Natural killer cell (primary cell): ENCODE results near the gene ZNF503. TPM values are rescaled to one million over a fixed set of nuclear protein-coding genes. Genes with fewer than 3 reads are reported as not detected.

ENCODE experiments used
- ATAC-seq, 3 donors: fragments of 150-1000 bp in 2 of 3; fragments of 200-7000 bp in 1 of 3; cut with Tn5 transposase; 1 replicate in 1 of 3; 2 replicates in 2 of 3; pipeline ENCODE4 v1.10.0; 2021; ENCODE audit warnings: mild to moderate bottlenecking in 2 of 3, moderate library complexity in 2 of 3
- DNase-seq, 2 donors: peaks; one replicate each; pipeline versions ENCODE4 v3.0.0 to v3.0.0-alpha.2; 2013 to 2021; ENCODE audit warnings: mixed read lengths in 1 of 2
- H3K27ac ChIP-seq: one replicate; pipeline ENCODE4 v1.5.1; 2013; ENCODE audit warnings: mild to moderate bottlenecking, low read length
- H3K27me3 ChIP-seq: one replicate; pipeline ENCODE4 v1.6.1; 2013; ENCODE audit warnings: low read length; ENCODE audit not compliant: control insufficient read depth, insufficient read depth
- H3K36me3 ChIP-seq: one replicate; pipeline ENCODE4 v1.6.1; 2013; ENCODE audit warnings: low read length; ENCODE audit not compliant: control insufficient read depth, insufficient read depth
- H3K4me1 ChIP-seq: one replicate; pipeline ENCODE4 v1.6.1; 2013; ENCODE audit warnings: low read length; ENCODE audit not compliant: control insufficient read depth, insufficient read depth
- H3K4me3 ChIP-seq: one replicate; pipeline ENCODE4 v1.5.1; 2013; ENCODE audit warnings: low read length
- H3K9me3 ChIP-seq: one replicate; pipeline ENCODE4 v1.6.1; 2013; ENCODE audit warnings: low read length; ENCODE audit not compliant: control insufficient read depth, insufficient read depth
- H3K27ac Mint-ChIP-seq, 2 donors: one replicate each; pipeline ENCODE4 v1.8.0; 2022; ENCODE audit warnings: mild to moderate bottlenecking in 2 of 2, mixed read lengths in 2 of 2, moderate library complexity in 1 of 2
- H3K27me3 Mint-ChIP-seq, 2 donors: one replicate each; pipeline ENCODE4 v1.8.0; 2022; ENCODE audit warnings: low read depth in 2 of 2, mixed read lengths in 2 of 2
- H3K36me3 Mint-ChIP-seq: one replicate; pipeline ENCODE4 v1.8.0; 2022; ENCODE audit warnings: mixed read lengths
- H3K4me1 Mint-ChIP-seq, 2 donors: one replicate each; pipeline ENCODE4 v1.8.0; 2022; ENCODE audit warnings: mixed read lengths in 2 of 2
- H3K4me3 Mint-ChIP-seq: one replicate; pipeline ENCODE4 v1.8.0; 2022; ENCODE audit warnings: mild to moderate bottlenecking, moderate library complexity, mixed read lengths
- H3K9me3 Mint-ChIP-seq, 2 donors: one replicate each; pipeline ENCODE4 v1.8.0; 2022; ENCODE audit warnings: mixed read lengths in 2 of 2
- WGBS: methylation state at CpG from one replicate; pipeline ENCODE4 v1.1.7; 2013; ENCODE audit warnings: missing lambda C conversion rate; ENCODE audit not compliant: insufficient coverage; 5-methylcytosine and 5-hydroxymethylcytosine counted together
- intact Hi-C: fragments of 100-400 bp; cut with micrococcal nuclease; formaldehyde crosslinking; loops from one replicate; pipeline ENCODE4 v1.14.2; 2022
- total RNA-seq, 4 donors: library from RNA; stranded (reverse); fragments of 120-200 nt in 1 of 4; gene quantifications; one replicate each; pipeline versions ENCODE4 v1.2.3 to v1.2.4, GENCODE V29; 2013 to 2022
- TF ChIP-seq, protein P1 (sequence below): fragments of 200-600 bp; IDR thresholded peaks from one replicate; pipeline ENCODE4 v1.8.0; 2022; ENCODE audit warnings: antibody characterized with exemption

ZNF503 gene
- total RNA-seq, 3 donors from 2014 or later (not counting 1 experiment from before 2014, with no cell fraction given) = 0.27 to 1.2 (median 0.73) TPM

DNA sequence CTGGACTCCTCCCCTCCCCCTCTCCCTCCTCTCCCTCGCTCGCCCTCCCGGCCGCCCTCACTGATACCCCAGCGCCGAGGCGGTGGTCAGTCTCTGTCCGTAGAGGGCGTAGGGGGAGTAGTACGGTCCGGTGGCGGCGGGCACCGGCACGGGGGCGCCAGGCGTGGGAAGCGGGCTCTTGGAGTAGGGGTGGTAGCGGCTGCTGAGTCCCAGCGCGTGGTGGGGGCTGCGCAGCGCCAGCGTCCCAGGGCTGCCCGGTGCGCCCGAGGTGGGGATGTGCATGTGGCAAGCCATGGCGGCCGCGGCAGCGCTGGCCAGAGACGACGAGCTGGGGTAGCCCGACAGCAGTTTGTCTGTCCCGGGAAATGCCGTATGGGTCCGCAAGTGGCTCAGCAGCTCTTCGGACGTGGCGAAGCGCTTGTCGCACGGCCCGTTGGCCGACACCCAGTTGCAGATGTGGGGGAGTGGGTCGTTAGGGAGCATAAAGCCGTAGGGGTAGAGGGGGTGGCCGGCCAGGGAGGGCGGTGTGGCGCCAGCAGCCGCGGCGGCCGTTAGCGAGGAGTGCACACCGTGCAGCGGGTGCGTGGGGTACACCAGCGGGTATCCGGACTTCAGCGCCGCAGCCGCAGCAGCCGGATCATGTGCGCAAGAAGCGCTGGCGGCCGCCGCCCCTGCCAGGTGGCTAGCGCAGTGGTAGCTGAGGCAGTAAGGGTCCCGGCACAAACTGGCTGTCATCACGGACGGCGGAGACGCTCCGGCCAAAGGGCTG, 2.7 kb downstream of the ZNF503 start:
- Mint-ChIP-seq H3K4me3 (peak overlapping the region; percentile 42), H3K9me3 (no peaks in the 10 kb centered on the region), H3K27me3 (peaks cover 27 to 46% of the 10 kb centered on the region in 2 donors), H3K36me3 (no peaks in the 10 kb centered on the region), H3K4me1 (peaks cover 14 to 38% of the 10 kb centered on the region in 2 donors), H3K27ac (no peak overlapping the region)
- ATAC-seq (no peak), DNase-seq (no peak)
- TF ChIP-seq, protein P1, sequence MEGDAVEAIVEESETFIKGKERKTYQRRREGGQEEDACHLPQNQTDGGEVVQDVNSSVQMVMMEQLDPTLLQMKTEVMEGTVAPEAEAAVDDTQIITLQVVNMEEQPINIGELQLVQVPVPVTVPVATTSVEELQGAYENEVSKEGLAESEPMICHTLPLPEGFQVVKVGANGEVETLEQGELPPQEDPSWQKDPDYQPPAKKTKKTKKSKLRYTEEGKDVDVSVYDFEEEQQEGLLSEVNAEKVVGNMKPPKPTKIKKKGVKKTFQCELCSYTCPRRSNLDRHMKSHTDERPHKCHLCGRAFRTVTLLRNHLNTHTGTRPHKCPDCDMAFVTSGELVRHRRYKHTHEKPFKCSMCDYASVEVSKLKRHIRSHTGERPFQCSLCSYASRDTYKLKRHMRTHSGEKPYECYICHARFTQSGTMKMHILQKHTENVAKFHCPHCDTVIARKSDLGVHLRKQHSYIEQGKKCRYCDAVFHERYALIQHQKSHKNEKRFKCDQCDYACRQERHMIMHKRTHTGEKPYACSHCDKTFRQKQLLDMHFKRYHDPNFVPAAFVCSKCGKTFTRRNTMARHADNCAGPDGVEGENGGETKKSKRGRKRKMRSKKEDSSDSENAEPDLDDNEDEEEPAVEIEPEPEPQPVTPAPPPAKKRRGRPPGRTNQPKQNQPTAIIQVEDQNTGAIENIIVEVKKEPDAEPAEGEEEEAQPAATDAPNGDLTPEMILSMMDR = no peak
- 97% methylated on average over 76 of the region's 76 CpGs for WGBS
- peaks cover 51% of the 10 kb centered on the region for H3K4me1 ChIP-seq
- no peak overlapping the region for H3K27ac ChIP-seq
- H3K36me3 ChIP-seq = no peaks in the 10 kb centered on the region
- no peak overlapping the region for H3K4me3 ChIP-seq
- H3K27me3 ChIP-seq = peaks cover 50% of the 10 kb centered on the region
- H3K9me3 ChIP-seq = no peaks in the 10 kb centered on the region
- intact Hi-C loops = no loop called here

DNA sequence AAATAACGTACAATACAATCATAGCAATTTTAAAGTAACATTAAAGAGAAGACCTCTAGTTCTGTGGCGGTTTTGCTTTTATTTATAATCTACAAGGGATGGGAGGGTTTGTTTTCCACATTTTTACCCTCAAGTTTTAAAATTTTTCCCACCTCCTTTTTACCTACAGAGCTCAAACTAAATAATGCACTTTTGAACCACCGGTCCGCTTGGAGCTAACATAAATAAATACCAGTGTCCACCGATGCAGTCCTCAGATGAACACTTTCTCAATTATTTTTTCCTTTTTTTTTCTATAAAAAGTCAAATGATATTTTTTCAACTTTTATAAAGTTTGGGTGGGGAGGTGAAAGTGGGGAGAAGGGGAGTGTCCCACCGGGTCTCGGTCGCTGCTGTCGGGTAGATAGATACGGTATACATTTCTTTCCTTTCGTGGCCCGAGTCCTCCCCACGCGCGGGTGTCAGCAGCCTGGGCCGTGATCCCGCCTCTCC, 3.3 kb downstream of the ZNF503 start:
- DNase-seq (no peak), ATAC-seq (no peak)
- peaks cover 28 to 43% of the 10 kb centered on the region in 2 donors for H3K27me3 Mint-ChIP-seq
- peak overlapping the region; percentile 13 for H3K4me3 Mint-ChIP-seq
- TF ChIP-seq, protein P1 = no peak
- H3K4me1 ChIP-seq = peaks cover 47% of the 10 kb centered on the region
- no peak overlapping the region for H3K27ac Mint-ChIP-seq
- WGBS = 96% methylated on average over 15 of the region's 17 CpGs
- H3K9me3 Mint-ChIP-seq = no peaks in the 10 kb centered on the region
- H3K36me3 Mint-ChIP-seq = no peaks in the 10 kb centered on the region
- H3K27ac ChIP-seq = no peak overlapping the region
- peaks cover 46% of the 10 kb centered on the region for H3K27me3 ChIP-seq
- no peaks in the 10 kb centered on the region for H3K9me3 ChIP-seq
- H3K4me1 Mint-ChIP-seq = peaks cover 14 to 34% of the 10 kb centered on the region in 2 donors
- intact Hi-C loops = no loop called here
- H3K36me3 ChIP-seq = no peaks in the 10 kb centered on the region
- H3K4me3 ChIP-seq = no peak overlapping the region

DNA sequence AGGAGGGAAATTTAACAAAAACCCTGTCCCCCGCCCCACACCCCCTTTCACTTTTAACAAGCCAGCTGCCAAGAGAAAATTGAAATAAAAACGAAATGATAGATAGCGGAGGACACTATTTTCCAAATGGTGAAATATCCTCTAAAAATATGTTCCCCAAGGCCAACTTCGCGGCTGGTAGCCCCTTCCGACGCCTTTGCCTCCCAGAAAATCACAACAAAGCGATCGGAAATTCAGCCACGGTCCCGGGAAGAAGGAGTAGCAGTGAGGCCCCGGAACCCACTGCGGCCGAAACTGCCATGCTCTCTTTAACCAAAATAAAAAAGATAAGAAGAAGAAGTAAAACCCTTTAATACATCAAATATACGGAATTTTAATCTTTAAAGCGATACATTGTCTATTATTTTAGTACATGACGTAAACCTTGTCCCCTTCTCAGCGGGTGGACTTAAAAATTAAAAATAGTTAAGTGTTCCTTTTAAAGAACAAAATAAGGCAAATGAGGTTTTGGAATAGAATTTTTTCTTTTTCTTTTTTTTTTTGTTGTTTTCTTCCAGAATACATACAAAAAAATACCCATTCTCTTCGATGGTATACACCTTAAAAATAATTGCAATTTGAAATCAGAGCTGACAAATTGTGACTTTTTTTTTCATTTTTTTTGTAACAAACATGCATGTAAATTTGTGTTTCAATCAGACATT, 3.9 kb downstream of the ZNF503 start:
- peaks cover 26 to 37% of the 10 kb centered on the region in 2 donors for H3K27me3 Mint-ChIP-seq
- intact Hi-C loops = no loop called here
- 94% methylated on average over 11 of the region's 19 CpGs for WGBS
- Histone ChIP-seq H3K4me1 (peaks cover 41% of the 10 kb centered on the region), H3K36me3 (no peaks in the 10 kb centered on the region), H3K9me3 (no peaks in the 10 kb centered on the region), H3K27ac (no peak overlapping the region), H3K4me3 (no peak overlapping the region), H3K27me3 (peaks cover 46% of the 10 kb centered on the region)
- DNase-seq = no peak
- no peaks in the 10 kb centered on the region for H3K36me3 Mint-ChIP-seq
- TF ChIP-seq, protein P1 = no peak
- H3K9me3 Mint-ChIP-seq = no peaks in the 10 kb centered on the region
- H3K27ac Mint-ChIP-seq = no peak overlapping the region
- peaks cover 14 to 28% of the 10 kb centered on the region in 2 donors for H3K4me1 Mint-ChIP-seq
- ATAC-seq = no peak
- no peak overlapping the region for H3K4me3 Mint-ChIP-seq
